ENCODE results near the gene HES1.

GRCh38 chr3:194158942-194159439, 23.0 kb downstream of the HES1 start:
- no peak for TF ChIP-seq EZH2 (IDR thresholded peaks at IDR 0.05; ENCODE audit: borderline replicate concordance, low read depth, low read length, severe bottlenecking)
- TF ChIP-seq CTCF (IDR thresholded peaks at IDR 0.05; ENCODE audit: borderline replicate concordance, extremely low read depth, low read length, poor library complexity, severe bottlenecking), result no peak
